GM21786 (cell line): ENCODE data around the gene KRT31.
"Not testable (repeated sequence)": the region's sequence is repeated elsewhere in the genome, so short reads cannot be mapped to it uniquely, and the experiment has no call there.

Source experiments
- ATAC-seq: cut with Tn5 transposase; IDR thresholded peaks from one replicate; pipeline ENCODE4 v1.9.1; 2021; ENCODE audit not compliant: unreplicated experiment

KRT31 gene

DNA sequence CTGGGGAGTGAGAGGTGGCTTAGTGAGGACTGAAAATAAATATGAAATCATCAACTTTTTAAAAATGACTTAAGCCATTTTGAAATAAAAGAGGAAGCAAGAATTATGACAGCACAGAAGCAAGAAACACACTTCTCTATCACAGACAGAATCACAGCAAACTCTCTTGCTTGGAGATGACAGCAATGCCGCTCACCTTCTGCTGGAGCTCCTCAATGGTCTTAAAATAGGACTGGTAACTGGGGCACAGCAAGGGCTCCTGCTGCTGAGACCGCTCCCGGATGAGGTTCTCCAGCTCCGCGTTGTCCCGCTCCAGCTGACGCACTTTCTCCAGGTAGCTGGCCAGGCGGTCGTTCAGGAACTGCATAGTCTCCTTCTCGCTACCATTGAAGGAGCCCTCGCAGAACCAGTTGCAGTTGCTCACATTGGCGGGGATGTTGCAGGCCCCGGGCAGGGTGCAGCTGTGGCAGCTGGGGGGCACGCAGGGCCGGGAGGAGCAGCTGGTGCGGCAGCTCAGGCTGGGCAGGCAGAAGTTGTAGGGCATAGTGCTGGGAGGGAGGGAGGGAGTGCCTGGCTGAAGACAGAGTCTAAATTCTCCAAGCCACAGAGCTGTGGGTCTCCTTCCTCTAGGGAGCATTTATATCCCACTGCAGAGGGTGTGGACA is at the start of gene KRT31:
KRT31 (minus strand) TSS at position 613 of the 665 bp plus-strand sequence; CDS start at position 544, 69 bp downstream.
- ATAC-seq: no peak

- ATAC-seq: no peak
These were observed 49.4 kb upstream of the KRT31 start for GRCh38 chr17:41446806-41447205.

GRCh38 chr17:41444640-41445039 is 47.2 kb upstream of the KRT31 start:
- no peak for ATAC-seq

- no peak for ATAC-seq
These were observed 46.8 kb upstream of the KRT31 start for GRCh38 chr17:41444186-41444585.

- ATAC-seq: no peak
These were observed 45.3 kb upstream of the KRT31 start for GRCh38 chr17:41442739-41443138.

DNA sequence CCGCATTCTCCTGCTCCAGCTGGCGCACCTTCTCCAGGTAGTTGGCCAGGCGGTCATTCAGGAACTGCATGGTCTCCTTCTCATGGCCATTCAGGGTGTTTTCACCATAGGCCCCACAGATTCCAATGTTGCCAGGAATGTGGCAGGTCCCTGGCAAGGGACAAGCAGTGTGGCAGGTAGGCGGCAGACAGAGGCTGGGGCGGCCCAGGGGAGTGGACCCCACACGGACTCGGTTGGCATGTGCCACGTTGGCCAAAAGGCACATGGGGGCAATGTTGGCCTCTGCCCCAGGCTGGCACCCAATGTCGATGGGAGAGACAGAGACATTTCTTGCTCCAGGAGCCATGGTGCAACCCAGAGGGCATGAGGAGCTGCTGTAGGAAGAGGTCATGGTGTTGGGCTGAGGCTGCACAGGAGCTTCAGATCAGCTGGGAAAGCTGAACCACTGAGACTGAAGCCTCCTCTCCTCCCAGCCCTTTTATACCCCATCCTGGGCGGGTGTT is 43.2 kb upstream of the KRT31 start, which contains the start of gene KRT38:
KRT38 (minus strand) TSS at position 453 of the 503 bp plus-strand sequence; CDS start at position 391, 62 bp downstream.
- no peak for ATAC-seq

DNA sequence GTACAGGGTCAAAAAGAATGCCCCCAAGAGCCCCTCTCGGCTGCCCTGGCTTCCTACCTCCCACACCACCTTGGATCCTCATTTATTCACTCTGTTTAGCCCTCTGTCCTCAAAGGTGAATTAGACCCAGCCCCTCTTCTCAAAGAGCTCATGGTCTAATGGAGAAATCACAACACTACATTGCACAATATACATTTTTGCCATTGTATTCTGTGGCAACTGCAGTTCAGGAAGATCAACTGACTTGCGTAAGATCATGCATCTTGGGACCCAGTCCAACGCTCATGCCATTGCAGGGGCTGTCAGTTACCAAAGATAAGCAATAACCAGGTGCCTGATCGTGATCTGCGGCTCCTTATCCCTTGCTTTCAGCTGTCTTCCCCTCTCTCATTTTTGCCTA is 42.0 kb upstream of the KRT31 start:
- no peak for ATAC-seq

DNA sequence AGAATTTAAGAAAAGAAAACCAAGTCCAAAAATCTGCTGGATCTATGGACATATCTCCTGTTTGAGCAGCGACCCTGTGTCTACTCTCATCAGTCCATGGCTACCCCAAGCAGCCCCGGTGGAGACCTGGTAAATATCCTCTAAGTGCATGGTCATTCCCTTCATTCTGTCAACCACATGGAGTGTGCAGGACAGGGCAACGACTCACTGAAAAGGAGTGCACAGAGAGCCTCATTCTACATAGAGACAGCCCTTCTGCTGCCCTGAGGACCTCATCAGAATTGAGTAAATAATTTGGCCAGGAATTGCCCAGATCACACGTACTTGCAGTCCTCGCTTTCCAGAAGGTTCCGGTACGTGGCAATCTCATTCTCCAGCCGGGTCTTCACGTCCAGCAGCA is 40.4 kb upstream of the KRT31 start:
- no peak for ATAC-seq

DNA sequence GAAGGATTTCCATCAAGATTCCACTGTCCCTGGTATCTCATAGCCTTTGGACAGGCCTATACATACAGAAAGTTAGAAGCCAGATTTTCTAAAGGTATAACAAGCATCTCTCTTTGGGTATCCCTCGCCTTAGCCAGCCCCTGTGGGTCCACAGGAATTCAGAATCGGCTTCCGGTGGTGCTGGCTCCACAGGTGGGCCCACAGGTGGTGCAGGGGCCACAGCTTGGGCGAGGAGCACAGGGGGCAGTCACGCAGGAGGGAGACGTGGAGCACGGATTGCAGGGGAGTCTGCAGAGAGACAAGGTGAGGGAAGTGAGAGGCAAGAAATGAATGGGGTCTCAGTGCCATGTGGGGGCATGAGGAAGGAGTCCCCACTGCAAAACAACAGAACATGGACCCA is 39.8 kb upstream of the KRT31 start:
- ATAC-seq: no peak

- ATAC-seq: no peak
These were observed 37.0 kb upstream of the KRT31 start for GRCh38 chr17:41434415-41434814.

GRCh38 chr17:41434005-41434404 is 36.6 kb upstream of the KRT31 start:
- ATAC-seq: no peak

DNA sequence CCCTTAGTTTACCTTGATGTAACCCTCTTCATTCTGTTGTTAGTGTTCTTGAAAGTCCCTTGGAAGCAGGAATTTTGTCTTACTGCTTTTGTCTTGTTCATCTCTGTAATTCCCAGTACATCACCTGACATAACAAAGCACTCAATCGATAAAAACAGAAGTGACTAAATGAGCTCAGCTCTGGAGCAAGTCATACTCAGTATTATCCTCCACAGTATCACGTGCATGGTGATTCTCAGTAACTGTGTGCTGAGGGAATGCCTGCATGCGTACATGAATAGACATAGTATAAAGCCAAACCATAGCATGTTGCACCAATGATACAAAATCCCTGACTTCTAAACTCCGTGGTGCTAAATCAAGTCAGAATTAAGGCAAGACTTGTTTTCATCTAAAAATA is 36.2 kb upstream of the KRT31 start:
- no peak for ATAC-seq

DNA sequence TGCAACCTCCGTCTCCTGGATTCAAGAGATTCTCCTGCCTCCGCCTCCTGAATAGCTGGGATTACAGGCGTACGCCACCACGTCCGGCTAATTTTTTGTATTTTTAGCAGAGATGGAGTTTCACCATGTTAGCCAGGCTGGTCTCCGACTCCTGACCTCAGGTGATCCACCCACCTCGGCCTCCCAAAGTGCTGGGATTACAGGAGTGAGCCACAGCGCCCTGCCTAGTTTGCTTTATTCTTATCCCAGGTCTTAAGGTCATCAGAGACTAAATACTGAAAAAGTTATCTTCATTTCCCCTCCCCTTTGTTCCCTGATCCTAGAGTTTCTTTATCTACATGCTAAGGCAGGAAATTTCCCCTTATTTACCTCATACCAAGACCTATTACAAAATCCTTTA is 33.0 kb upstream of the KRT31 start:
- not testable (repeated sequence) for ATAC-seq

DNA sequence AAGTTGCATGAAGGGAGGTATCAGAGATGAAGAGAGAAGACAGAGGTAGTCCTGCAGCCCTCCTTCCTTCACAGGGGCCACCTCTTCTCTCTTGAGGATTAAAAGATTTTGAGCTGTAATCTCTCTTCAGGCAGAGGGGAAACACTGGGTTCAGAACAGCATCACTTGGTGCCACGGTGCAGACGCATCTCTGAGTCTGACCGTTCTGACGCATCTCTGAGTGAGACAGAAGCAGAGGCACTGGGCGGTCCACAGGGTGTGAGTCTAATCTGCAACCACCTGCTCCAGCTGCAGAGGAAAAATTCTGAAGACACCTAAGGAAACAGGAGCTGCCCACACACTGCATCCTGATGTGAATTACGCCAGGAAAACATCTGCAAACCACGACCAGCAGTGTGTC is 32.3 kb upstream of the KRT31 start:
- no peak for ATAC-seq

DNA sequence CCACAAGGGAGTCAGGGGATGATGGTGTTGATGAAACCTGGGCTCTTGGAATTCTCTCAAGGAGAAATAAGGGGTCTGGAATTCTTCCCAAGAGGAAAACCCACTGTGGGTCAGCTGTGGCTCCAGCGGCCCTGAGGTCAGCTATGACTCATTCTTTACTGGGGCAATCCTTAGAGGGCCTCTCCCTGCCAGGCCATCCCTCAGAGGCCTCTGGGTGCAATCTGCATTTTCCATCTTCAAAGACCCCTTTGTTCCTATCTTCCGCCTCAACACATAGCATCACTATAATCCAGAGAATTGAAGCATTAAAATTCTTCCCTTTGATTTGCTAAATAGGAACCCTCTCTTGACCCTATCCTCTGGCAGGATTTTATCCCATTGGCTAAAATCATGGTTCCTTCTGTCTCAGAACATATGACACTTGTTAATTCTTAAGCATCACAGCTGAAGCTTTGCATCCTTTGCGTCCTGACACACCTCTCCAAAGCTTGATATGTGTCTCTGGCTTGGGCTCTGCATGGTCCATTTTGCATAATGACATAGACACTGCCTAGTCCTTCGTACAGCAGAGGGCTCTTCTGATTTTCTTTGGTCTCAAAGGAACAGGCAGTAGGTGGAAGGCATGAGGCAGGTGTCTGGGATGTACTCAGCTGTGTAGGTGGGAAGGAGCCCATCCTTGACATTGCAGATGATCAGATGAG is 31.3 kb upstream of the KRT31 start:
- ATAC-seq: no peak

DNA sequence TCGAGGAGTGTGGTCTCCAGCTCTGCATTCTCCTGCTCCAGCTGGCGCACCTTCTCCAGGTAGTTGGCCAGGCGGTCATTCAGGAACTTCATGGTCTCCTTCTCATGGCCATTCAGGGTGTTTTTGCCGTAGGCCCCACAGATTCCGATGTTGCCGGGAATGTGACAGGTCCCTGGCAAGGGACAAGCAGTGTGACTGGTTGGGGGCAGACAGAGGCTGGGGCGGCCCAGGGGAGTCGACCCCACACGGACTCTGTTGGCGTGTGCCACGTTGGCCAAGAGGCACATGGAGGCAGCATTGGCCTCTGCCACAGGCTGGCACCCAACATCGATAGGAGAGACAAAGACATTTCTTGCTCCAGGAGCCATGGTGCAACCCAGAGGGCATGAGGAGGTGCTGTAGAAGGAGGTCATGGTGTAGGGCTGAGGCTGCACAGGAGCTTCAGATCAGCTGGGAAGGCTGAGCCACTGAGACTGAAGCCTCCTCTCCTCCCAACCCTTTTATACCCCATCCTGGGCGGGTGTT is 26.8 kb upstream of the KRT31 start, which contains the start of gene KRT37:
KRT37 (minus strand) TSS at position 475 of the 525 bp plus-strand sequence; CDS start at position 413, 62 bp downstream.
- ATAC-seq: no peak

GRCh38 chr17:41422586-41422985 is 25.2 kb upstream of the KRT31 start:
- not testable (repeated sequence) for ATAC-seq

GRCh38 chr17:41421617-41422016 is 24.2 kb upstream of the KRT31 start:
- no peak for ATAC-seq

DNA sequence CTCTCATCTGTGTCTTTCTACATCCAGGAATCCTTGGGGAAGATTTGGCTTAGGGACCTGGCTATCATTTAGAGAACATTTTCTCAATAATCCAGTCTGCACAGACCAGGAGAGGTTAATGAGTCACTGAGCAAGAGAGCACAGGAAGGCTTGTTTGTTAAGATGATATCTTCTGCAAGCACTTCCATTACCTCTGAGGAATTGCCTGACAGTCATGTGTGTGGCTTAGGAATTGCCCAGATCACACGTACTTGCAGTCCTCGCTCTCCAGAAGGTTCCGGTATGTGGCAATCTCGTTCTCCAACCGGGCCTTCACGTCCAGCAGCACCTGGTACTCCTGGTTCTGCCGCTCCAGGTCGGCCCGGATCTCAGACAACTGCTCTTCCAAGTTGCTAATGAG is 23.7 kb upstream of the KRT31 start:
- ATAC-seq: no peak

- no peak for ATAC-seq
These were observed 22.7 kb upstream of the KRT31 start for GRCh38 chr17:41420134-41420533.

- ATAC-seq: no peak
These were observed 22.3 kb upstream of the KRT31 start for GRCh38 chr17:41419716-41420115.
